ENCODE results near the gene APOL3. TPM values are rescaled to one million over a fixed set of nuclear protein-coding genes. Genes with fewer than 3 reads are reported as not detected.
"Not testable (repeated sequence)": the region's sequence is repeated elsewhere in the genome, so short reads cannot be mapped to it uniquely, and the experiment has no call there.

Gene APOL3
- total RNA-seq, 1 experiment from 2014 or later: 0.28 TPM

DNA sequence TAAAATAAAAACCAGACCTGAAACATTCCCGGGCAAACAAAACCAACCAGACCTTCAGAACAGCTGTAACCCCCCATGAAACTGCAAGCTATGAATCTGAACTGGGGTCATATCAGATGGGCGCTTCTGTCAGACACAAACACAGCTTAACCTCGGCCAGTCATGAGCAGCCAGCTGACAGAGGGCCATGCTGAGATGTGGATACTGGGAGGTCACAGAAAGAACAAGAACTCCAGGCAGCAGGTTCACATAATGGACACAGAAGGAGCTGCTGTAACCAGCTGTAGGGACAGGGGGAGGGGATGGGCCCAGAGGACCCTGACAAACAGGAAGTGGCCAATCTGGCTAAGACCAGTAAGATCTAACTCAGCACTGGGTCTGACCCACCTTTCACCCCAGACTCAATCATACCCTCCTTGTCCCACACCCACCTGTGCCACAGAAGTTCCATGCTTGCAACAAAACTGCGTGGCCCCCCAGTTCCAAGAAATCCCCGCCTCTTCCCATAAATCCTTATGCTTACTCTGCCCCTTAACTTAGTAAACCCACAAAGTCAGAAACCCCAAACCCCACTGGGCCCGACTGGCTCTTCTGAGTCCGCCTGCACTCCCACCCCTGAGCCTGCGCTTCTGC lies 37.1 kb upstream of the APOL3 start:
- no peaks in the 10 kb centered on the region for H3K27me3 ChIP-seq (ENCODE audit: control insufficient read depth, insufficient read depth, low read length)
- peak; percentile 52 for DNase-seq
- H3K4me3 ChIP-seq (ENCODE audit: insufficient read depth, low read depth, low read length): no peak overlapping the region
- no peaks in the 10 kb centered on the region for H3K36me3 ChIP-seq (replicated peaks; ENCODE audit: control insufficient read depth, insufficient read depth, low read length)

GRCh38 chr22:36197065-36197440 lies 36.5 kb upstream of the APOL3 start:
- Histone ChIP-seq H3K36me3 (replicated peaks; ENCODE audit: control insufficient read depth, insufficient read depth, low read length) (no peaks in the 10 kb centered on the region), H3K4me3 (ENCODE audit: insufficient read depth, low read depth, low read length) (no peak overlapping the region), H3K27me3 (ENCODE audit: control insufficient read depth, insufficient read depth, low read length) (no peaks in the 10 kb centered on the region)
- peak; percentile 81 for DNase-seq

GRCh38 chr22:36196254-36197064 lies 35.9 kb upstream of the APOL3 start:
- Histone ChIP-seq H3K4me3 (ENCODE audit: insufficient read depth, low read depth, low read length) (no peak overlapping the region), H3K27me3 (ENCODE audit: control insufficient read depth, insufficient read depth, low read length) (no peaks in the 10 kb centered on the region), H3K36me3 (replicated peaks; ENCODE audit: control insufficient read depth, insufficient read depth, low read length) (no peaks in the 10 kb centered on the region)
- DNase-seq: no peak

- no peaks in the 10 kb centered on the region for H3K36me3 ChIP-seq (replicated peaks; ENCODE audit: control insufficient read depth, insufficient read depth, low read length)
Measured at GRCh38 chr22:36194971-36195370, 34.4 kb upstream of the APOL3 start.

DNA sequence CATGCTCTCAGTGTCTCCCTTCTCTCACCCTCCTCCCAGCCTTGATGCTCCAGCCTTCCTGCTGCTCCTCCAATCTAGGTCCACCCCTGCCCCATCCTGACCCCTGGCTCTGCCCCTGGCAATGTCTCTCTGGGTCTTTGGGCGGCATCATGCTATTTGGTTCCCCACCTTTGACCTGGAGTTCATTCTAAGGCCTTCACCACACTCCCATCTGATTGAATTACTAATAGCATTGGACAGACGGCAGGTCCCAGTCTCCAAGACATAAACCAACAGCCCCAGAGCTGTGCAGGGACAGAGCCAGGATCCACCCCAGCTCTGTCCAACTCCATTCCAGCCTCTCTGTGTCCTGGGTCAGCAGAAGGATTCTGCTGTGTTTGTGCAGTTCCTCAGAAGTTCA lies 33.8 kb upstream of the APOL3 start:
- DNase-seq: no peak
- no peaks in the 10 kb centered on the region for H3K27me3 ChIP-seq (ENCODE audit: control insufficient read depth, insufficient read depth, low read length)
- H3K4me3 ChIP-seq (ENCODE audit: insufficient read depth, low read depth, low read length): no peak overlapping the region
- no peaks in the 10 kb centered on the region for H3K36me3 ChIP-seq (replicated peaks; ENCODE audit: control insufficient read depth, insufficient read depth, low read length)

More at GRCh38 chr22:36194971-36195370, 34.4 kb upstream of the APOL3 start:
- H3K27me3 ChIP-seq (ENCODE audit: control insufficient read depth, insufficient read depth, low read length): no peaks in the 10 kb centered on the region
- DNase-seq: peak; percentile 60
- no peak overlapping the region for H3K4me3 ChIP-seq (ENCODE audit: insufficient read depth, low read depth, low read length)

DNA sequence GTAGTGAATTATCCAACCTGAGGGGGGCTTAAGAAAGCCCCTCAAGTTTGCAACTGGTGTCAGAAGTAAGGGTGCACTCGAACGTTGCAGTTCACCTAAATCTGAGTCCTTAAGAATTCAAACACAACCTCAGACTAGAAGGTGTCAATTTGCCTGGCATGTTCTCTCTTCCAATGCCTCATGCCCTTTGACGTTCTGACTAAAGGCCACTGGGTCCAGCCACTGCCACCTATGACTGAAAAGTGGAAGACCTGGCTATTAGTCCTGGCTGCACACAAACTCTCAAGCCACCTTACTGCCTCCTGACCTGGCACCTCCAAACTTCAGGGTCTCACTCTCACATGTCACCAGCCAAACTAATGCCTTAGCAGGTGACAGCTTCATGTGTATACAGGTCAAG lies 33.0 kb upstream of the APOL3 start:
- no peak overlapping the region for H3K4me3 ChIP-seq (ENCODE audit: insufficient read depth, low read depth, low read length)
- H3K36me3 ChIP-seq (replicated peaks; ENCODE audit: control insufficient read depth, insufficient read depth, low read length): no peaks in the 10 kb centered on the region
- no peaks in the 10 kb centered on the region for H3K27me3 ChIP-seq (ENCODE audit: control insufficient read depth, insufficient read depth, low read length)
- DNase-seq: no peak

DNA sequence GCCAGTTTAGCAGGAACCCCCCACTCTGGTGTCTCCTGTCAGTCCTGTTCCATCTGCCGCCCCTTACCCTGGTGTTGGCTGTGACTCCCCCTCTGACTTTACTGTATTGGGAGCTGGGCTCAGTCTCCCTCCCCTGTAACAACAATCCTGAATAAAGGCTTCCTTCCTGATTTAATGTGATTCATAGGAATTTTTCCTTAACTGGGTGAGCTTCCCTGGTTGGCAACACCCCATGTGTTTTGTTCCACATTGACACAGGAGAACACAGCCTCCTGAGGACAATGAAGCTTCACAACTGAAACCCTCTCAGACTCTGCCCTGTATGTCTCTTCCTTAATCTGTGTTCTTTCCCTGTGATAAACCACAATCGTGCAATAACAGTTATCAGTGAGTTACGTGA lies 32.6 kb upstream of the APOL3 start:
- no peaks in the 10 kb centered on the region for H3K36me3 ChIP-seq (replicated peaks; ENCODE audit: control insufficient read depth, insufficient read depth, low read length)
- no peak for DNase-seq
- no peak overlapping the region for H3K4me3 ChIP-seq (ENCODE audit: insufficient read depth, low read depth, low read length)
- no peaks in the 10 kb centered on the region for H3K27me3 ChIP-seq (ENCODE audit: control insufficient read depth, insufficient read depth, low read length)

GRCh38 chr22:36192542-36192941 lies 32.0 kb upstream of the APOL3 start:
- Histone ChIP-seq H3K4me3 (ENCODE audit: insufficient read depth, low read depth, low read length) (no peak overlapping the region), H3K36me3 (replicated peaks; ENCODE audit: control insufficient read depth, insufficient read depth, low read length) (no peaks in the 10 kb centered on the region), H3K27me3 (ENCODE audit: control insufficient read depth, insufficient read depth, low read length) (no peaks in the 10 kb centered on the region)
- DNase-seq: no peak

DNA sequence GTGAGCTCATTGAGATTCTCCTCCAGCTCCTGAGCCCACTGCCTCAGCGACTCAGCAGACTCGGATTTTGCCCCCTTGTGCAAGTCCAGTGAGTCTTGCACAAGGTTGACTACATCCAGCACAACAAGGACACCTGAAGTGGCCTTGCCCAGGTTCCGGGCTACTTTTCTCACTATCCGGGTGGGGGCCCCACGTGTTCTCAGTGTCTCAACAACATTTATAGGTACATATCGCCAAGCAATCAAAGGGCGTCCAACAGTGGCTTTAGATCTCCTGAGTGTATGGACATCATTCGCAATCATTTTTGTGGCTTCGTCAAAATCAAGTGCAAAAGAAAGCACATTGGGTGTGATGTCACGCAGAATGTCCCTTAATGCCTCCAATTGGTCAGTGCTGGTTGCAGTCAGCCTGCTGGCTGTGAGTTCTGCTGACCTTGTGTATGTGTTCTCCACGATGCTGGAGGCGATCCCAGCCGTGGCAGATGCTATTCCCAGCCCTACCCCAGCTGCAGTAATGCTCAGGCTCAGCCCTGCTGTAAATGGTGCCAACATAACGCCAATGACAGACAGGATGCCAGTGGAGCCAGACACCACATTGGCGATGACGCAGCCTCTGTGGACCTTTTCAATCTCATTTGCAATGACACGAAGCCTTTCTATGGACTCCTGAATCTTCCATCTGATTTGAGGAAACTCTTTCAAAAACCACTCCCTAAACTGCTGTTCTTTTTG lies 30.7 kb upstream of the APOL3 start:
- no peak overlapping the region for H3K4me3 ChIP-seq (ENCODE audit: insufficient read depth, low read depth, low read length)
- no peaks in the 10 kb centered on the region for H3K36me3 ChIP-seq (replicated peaks; ENCODE audit: control insufficient read depth, insufficient read depth, low read length)
- no peaks in the 10 kb centered on the region for H3K27me3 ChIP-seq (ENCODE audit: control insufficient read depth, insufficient read depth, low read length)
- no peak for DNase-seq

GRCh38 chr22:36187862-36188261 lies 27.3 kb upstream of the APOL3 start:
- not testable (repeated sequence) for DNase-seq; H3K36me3 ChIP-seq (replicated peaks; ENCODE audit: control insufficient read depth, insufficient read depth, low read length); H3K4me3 ChIP-seq (ENCODE audit: insufficient read depth, low read depth, low read length); H3K27me3 ChIP-seq (ENCODE audit: control insufficient read depth, insufficient read depth, low read length)

DNA sequence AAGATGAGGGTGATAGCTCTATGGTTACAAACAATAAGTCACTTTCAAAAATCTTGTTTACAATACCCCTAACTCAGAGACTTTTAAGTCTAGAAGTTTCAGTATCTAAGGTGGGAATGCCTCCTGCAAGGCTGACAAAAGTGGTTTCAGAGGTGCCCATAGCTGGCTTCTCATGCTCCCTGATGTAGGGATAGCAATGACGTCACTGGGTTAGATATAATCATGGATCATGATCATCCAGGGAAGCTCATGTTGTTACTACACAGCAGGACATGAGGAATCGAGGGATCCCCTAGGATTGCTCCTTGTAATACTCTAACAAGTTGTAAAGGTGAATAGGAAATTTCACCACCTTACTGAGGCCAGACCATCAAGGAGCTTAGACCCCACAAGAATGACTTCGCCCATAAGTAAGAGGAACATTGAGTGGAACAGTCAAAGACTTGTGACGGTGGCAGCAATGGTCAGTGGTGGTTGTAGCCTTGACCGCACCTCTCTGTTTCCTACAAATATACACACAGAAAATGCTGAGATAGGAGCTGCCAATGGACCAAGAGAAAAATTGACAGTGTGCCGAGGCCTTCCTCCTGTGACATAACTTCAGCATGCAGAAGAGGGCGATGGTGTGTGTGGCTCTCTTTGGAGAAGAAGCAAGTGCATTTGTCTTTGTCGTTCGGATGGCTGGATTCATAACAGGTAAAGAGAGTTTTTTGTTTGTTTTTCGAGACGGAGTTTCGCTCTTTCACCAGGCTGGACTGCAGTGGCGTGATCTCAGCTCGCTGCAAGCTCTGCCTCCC lies 25.5 kb upstream of the APOL3 start:
- DNase-seq: no peak
- Histone ChIP-seq H3K4me3 (ENCODE audit: insufficient read depth, low read depth, low read length) (no peak overlapping the region), H3K36me3 (replicated peaks; ENCODE audit: control insufficient read depth, insufficient read depth, low read length) (no peaks in the 10 kb centered on the region), H3K27me3 (ENCODE audit: control insufficient read depth, insufficient read depth, low read length) (no peaks in the 10 kb centered on the region)

- no peak overlapping the region for H3K4me3 ChIP-seq (ENCODE audit: insufficient read depth, low read depth, low read length)
- no peak for DNase-seq
- no peaks in the 10 kb centered on the region for H3K36me3 ChIP-seq (replicated peaks; ENCODE audit: control insufficient read depth, insufficient read depth, low read length)
- H3K27me3 ChIP-seq (ENCODE audit: control insufficient read depth, insufficient read depth, low read length): no peaks in the 10 kb centered on the region
Measured at GRCh38 chr22:36184433-36185025, 24.0 kb upstream of the APOL3 start.

- Histone ChIP-seq H3K27me3 (ENCODE audit: control insufficient read depth, insufficient read depth, low read length) (no peaks in the 10 kb centered on the region), H3K4me3 (ENCODE audit: insufficient read depth, low read depth, low read length) (no peak overlapping the region), H3K36me3 (replicated peaks; ENCODE audit: control insufficient read depth, insufficient read depth, low read length) (no peaks in the 10 kb centered on the region)
- DNase-seq: no peak
Measured at GRCh38 chr22:36183446-36183845, 22.9 kb upstream of the APOL3 start.

DNA sequence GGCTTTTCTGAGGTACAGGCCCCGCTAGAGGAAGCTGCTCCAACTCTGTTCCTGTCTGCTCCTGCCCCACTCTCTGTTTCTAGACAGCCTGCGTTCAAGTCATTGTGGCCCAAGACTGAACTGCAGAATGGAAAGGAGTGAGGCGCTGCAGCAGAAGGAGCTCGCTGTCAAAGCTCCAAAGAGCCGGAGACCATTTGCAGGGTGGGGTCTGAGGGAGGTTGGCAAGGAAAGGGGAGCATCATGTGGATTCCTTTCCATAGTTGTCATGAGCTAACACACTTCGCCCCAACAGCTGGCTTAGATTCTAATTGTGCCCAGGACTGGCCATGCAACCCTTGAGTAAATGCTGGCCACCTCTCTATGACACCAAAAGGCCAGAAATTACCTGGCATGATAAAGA lies 22.3 kb upstream of the APOL3 start:
- H3K27me3 ChIP-seq (ENCODE audit: control insufficient read depth, insufficient read depth, low read length): no peaks in the 10 kb centered on the region
- no peaks in the 10 kb centered on the region for H3K36me3 ChIP-seq (replicated peaks; ENCODE audit: control insufficient read depth, insufficient read depth, low read length)
- no peak for DNase-seq
- no peak overlapping the region for H3K4me3 ChIP-seq (ENCODE audit: insufficient read depth, low read depth, low read length)

Measured in H7 (cell line).